Mesenchymal stem cell (in vitro differentiated cells and primary cell): ENCODE measurements around the gene RPS23.

Experiments
- DNase-seq: peaks from one replicate; pipeline ENCODE4 v3.0.0-alpha.2; 2013
- H2AFZ ChIP-seq: one replicate; pipeline ENCODE4 v1.6.1; 2013; ENCODE audit warnings: low read depth, mild to moderate bottlenecking, control low read depth, inconsistent platforms, low read length, moderate library complexity
- H2AK5ac ChIP-seq: 2 replicates; pipeline ENCODE4 v1.6.1; 2013; ENCODE audit warnings: low read length, moderate library complexity, mild to moderate bottlenecking, inconsistent platforms; ENCODE audit not compliant: severe bottlenecking
- H2BK120ac ChIP-seq: one replicate; pipeline ENCODE4 v1.6.1; 2013; ENCODE audit warnings: low read depth, mild to moderate bottlenecking, inconsistent platforms, low read length, moderate library complexity
- H2BK12ac ChIP-seq, 2 experiments: one replicate each; pipeline ENCODE4 v1.6.1; 2013; ENCODE audit warnings: inconsistent platforms in 2 of 2, low read length in 2 of 2, mild to moderate bottlenecking in 2 of 2, moderate library complexity in 2 of 2, control low read depth in 1 of 2
- H2BK15ac ChIP-seq: one replicate; pipeline ENCODE4 v1.6.1; 2013; ENCODE audit warnings: mild to moderate bottlenecking, low read depth, inconsistent platforms; ENCODE audit not compliant: poor library complexity, severe bottlenecking
- H2BK5ac ChIP-seq: 2 replicates; pipeline ENCODE4 v1.6.1; 2013; ENCODE audit warnings: low read depth, mild to moderate bottlenecking, low read length, control low read depth, inconsistent platforms; ENCODE audit not compliant: poor library complexity, severe bottlenecking
- H3K14ac ChIP-seq, 2 experiments: one replicate each; pipeline ENCODE4 v1.6.1; 2013; ENCODE audit warnings: inconsistent platforms in 2 of 2, low read length in 2 of 2, control low read depth in 1 of 2, mild to moderate bottlenecking in 1 of 2, moderate library complexity in 1 of 2
- H3K18ac ChIP-seq, 2 experiments: one replicate each; pipeline ENCODE4 v1.6.1; 2013; ENCODE audit warnings: inconsistent platforms in 2 of 2, low read length in 2 of 2, control low read depth in 1 of 2, low read depth in 1 of 2, mild to moderate bottlenecking in 1 of 2
- H3K23ac ChIP-seq, 2 experiments: one replicate each; pipeline ENCODE4 v1.6.1; 2013; ENCODE audit warnings: inconsistent platforms in 2 of 2, low read length in 2 of 2, mild to moderate bottlenecking in 2 of 2, moderate library complexity in 2 of 2, control low read depth in 1 of 2
- H3K27ac ChIP-seq: 2 replicates; pipeline ENCODE4 v1.5.1; 2013; ENCODE audit warnings: mild to moderate bottlenecking, moderate library complexity, low read length, control low read depth, inconsistent platforms; ENCODE audit not compliant: poor library complexity, severe bottlenecking
- H3K27me3 ChIP-seq, 2 experiments: 2 replicates each; pipeline versions ENCODE4 v1.6.1 to v1.7.0; 2013; ENCODE audit warnings: low read length in 2 of 2, mild to moderate bottlenecking in 2 of 2, moderate library complexity in 2 of 2, control low read depth in 1 of 2, inconsistent platforms in 1 of 2; ENCODE audit not compliant: control insufficient read depth in 1 of 2, insufficient read depth in 1 of 2
- H3K36me3 ChIP-seq, 2 experiments: 2 replicates each; pipeline versions ENCODE4 v1.6.1 to v1.7.0; 2013; ENCODE audit warnings: low read length in 2 of 2, control low read depth in 1 of 2, inconsistent platforms in 1 of 2, low read depth in 1 of 2, mild to moderate bottlenecking in 1 of 2; ENCODE audit not compliant: insufficient read depth in 2 of 2, control insufficient read depth in 1 of 2
- H3K4ac ChIP-seq, 2 experiments: one replicate each; pipeline ENCODE4 v1.6.1; 2013; ENCODE audit warnings: inconsistent platforms in 2 of 2, low read length in 2 of 2, mild to moderate bottlenecking in 2 of 2, moderate library complexity in 2 of 2, control low read depth in 1 of 2, low read depth in 1 of 2
- H3K4me1 ChIP-seq: 2 replicates; pipeline ENCODE4 v1.6.1; 2013; ENCODE audit warnings: low read depth, low read length, control low read depth; ENCODE audit not compliant: control insufficient read depth, insufficient read depth
- H3K4me2 ChIP-seq: 2 replicates; pipeline ENCODE4 v1.6.1; 2013; ENCODE audit warnings: low read length, mild to moderate bottlenecking, inconsistent platforms; ENCODE audit not compliant: poor library complexity, severe bottlenecking
- H3K4me3 ChIP-seq, 2 experiments: 2 replicates each; pipeline versions ENCODE4 v1.5.1 to v1.7.0; 2013; ENCODE audit warnings: low read length in 2 of 2, mild to moderate bottlenecking in 2 of 2, control low read depth in 1 of 2, low read depth in 1 of 2; ENCODE audit not compliant: insufficient read depth in 1 of 2
- H3K79me1 ChIP-seq: replicated peaks from 2 replicates; pipeline ENCODE4 v1.6.1; 2013; ENCODE audit warnings: mild to moderate bottlenecking, control low read depth, low read length, inconsistent platforms; ENCODE audit not compliant: poor library complexity, severe bottlenecking
- H3K9ac ChIP-seq: 2 replicates; pipeline ENCODE4 v1.7.0; 2013; ENCODE audit warnings: mild to moderate bottlenecking, low read length, moderate library complexity
- H3K9me3 ChIP-seq: 2 replicates; pipeline ENCODE4 v1.7.0; 2013; ENCODE audit warnings: mild to moderate bottlenecking, low read length; ENCODE audit not compliant: control insufficient read depth
- H4K8ac ChIP-seq: one replicate; pipeline ENCODE4 v1.6.1; 2013; ENCODE audit warnings: inconsistent platforms, mild to moderate bottlenecking, low read length, moderate library complexity
- H4K91ac ChIP-seq: one replicate; pipeline ENCODE4 v1.6.1; 2013; ENCODE audit warnings: mild to moderate bottlenecking, low read length, inconsistent platforms
- WGBS: methylation state at CpG from one replicate; pipeline ENCODE4 v1.1.7; 2013; ENCODE audit warnings: mixed read lengths; 5-methylcytosine and 5-hydroxymethylcytosine counted together

RPS23 gene

DNA sequence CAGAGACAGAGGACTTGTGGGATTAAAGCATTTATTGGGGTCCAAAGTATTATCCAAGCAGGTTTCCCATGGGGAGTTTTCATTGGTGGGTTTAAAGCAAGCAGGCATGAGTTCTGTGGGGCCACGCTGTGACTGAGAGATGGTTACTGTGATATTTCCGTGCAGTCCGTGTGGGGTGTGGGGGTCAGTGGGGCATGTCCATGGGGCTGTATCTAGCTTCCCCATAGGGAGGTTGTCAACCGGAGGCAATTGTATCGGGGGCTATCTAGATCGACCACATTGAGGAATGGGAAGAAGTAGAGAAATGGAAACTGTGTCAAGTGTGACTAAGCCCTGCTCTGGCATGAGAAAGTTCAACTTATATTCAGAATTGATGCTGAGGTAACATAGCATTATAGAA lies 7.1 kb upstream of the RPS23 start:
- H3K9me3 ChIP-seq = no peaks in the 10 kb centered on the region
- H3K27ac ChIP-seq = no peak overlapping the region
- H3K18ac ChIP-seq = no peak overlapping the region
- H3K14ac ChIP-seq = no peak overlapping the region
- no peak overlapping the region for H2BK120ac ChIP-seq
- H2BK12ac ChIP-seq = no peak overlapping the region
- no peak overlapping the region for H3K9ac ChIP-seq
- peaks cover 2% of the 10 kb centered on the region for H3K79me1 ChIP-seq
- H4K91ac ChIP-seq = no peak overlapping the region
- H3K4ac ChIP-seq = no peak overlapping the region
- no peak overlapping the region for H3K4me3 ChIP-seq
- H3K4me2 ChIP-seq = no peak overlapping the region
- no peak overlapping the region for H4K8ac ChIP-seq
- H2BK5ac ChIP-seq = no peak overlapping the region
- no peaks in the 10 kb centered on the region for H3K36me3 ChIP-seq
- DNase-seq = no peak
- no peaks in the 10 kb centered on the region for H3K4me1 ChIP-seq
- H2BK15ac ChIP-seq = no peak overlapping the region
- H3K23ac ChIP-seq = no peak overlapping the region
- no peak overlapping the region for H2AK5ac ChIP-seq
- no peak overlapping the region for H2AFZ ChIP-seq
- H3K27me3 ChIP-seq = no peaks in the 10 kb centered on the region
- WGBS = 95% methylated on average over 5 of the region's 6 CpGs

DNA sequence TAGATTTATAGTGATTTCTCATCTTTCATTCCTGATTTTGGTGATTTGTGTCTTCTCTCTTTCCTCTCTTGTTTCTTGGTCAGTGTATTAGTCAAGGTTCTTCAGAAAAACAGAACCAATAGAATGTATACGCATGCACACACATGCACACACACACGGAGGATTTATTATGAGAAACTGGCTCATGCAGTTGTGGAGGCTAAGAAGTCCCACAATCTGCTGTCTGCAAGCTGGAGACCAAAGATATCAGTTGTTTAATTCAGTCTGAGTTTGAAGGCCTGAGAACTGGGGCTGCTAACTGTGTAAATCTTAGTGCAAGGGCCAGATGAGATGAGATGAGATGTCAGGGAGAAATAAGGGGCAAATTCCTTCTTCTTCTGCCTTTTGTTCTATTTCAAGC lies 5.7 kb upstream of the RPS23 start:
- Histone ChIP-seq H3K36me3 (no peaks in the 10 kb centered on the region), H3K4me3 (no peak overlapping the region), H4K91ac (no peak overlapping the region), H3K4ac (no peak overlapping the region), H3K23ac (no peak overlapping the region), H3K79me1 (peaks cover 3% of the 10 kb centered on the region), H3K27me3 (no peaks in the 10 kb centered on the region), H3K18ac (no peak overlapping the region), H3K14ac (no peak overlapping the region), H2AK5ac (no peak overlapping the region), H3K9ac (no peak overlapping the region), H3K9me3 (no peaks in the 10 kb centered on the region), H2AFZ (no peak overlapping the region), H3K4me1 (peaks cover under 1% of the 10 kb centered on the region), H2BK5ac (no peak overlapping the region), H2BK12ac (no peak overlapping the region), H3K27ac (no peak overlapping the region), H2BK120ac (no peak overlapping the region), H2BK15ac (no peak overlapping the region), H4K8ac (no peak overlapping the region), H3K4me2 (no peak overlapping the region)
- no peak for DNase-seq
- 96% methylated on average over 2 of the region's 2 CpGs for WGBS

DNA sequence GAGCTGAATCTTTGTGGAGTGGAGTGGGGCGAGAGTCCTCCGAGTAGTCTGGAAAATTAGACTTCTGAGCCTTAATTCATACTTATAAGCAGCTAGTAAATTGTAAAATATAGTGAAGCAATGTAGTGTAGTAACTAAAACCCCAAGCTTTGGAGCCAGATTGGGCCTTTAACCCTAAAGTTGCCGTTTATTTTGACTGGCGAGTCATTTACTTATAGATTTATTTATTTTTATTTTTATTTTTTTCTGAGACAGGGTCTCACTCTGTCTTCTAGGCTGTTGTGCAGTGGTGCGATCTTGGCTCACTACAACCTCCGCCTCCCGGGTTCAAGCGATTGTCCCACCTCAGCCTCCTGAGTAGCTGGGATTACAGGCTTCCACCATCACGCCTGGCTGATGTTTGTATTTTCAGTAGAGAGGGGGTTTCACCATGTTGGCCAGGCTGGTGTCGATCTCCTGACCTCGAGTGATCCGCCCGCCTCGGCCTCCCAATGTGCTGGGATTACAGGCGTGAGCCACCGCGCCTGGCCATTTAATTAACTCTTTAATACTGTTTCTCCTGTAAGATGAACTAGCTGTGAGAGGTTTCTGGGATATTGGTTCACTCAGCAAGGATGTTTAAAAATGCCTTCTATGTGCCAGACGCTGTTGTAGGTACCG lies 687 bp upstream of the RPS23 start:
- Histone ChIP-seq H3K4me2 (peak overlapping the region; percentile 68), H3K27me3 (no peaks in the 10 kb centered on the region), H3K14ac (no peak overlapping the region), H3K18ac (no peak overlapping the region), H3K9ac (peak overlapping the region; percentile 99), H3K36me3 (peaks cover 14 to 31% of the 10 kb centered on the region in 2 experiments), H2BK120ac (no peak overlapping the region), H2BK5ac (no peak overlapping the region), H3K27ac (no peak overlapping the region), H2AFZ (no peak overlapping the region), H3K4ac (no peak overlapping the region), H2BK15ac (no peak overlapping the region), H3K23ac (no peak overlapping the region), H3K79me1 (peaks cover 10% of the 10 kb centered on the region), H3K4me1 (peaks cover 6% of the 10 kb centered on the region), H2AK5ac (no peak overlapping the region), H4K8ac (no peak overlapping the region), H4K91ac (no peak overlapping the region), H2BK12ac (no peak overlapping the region), H3K4me3 (peak overlapping the region in 1 of 2 experiments; percentile 97), H3K9me3 (no peaks in the 10 kb centered on the region)
- no peak for DNase-seq
- 88% methylated on average over 15 of the region's 19 CpGs for WGBS

DNA sequence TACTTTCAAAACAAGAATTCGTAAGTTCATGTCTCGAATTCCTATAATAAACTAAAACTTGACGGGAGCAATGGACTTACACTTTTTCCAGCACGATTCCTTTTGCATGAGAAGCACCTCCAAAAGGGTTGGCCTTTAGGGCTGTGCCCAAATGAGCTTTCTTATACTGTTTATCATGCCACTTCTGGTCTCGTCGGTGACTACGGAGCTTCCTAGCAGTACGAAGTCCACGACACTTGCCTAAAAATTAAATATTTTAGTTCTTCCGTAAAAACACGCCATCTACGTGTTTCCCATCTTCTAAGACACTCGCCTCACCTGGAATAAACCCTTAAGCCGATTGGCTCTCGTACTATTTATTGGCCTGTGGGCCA lies 554 bp downstream of the RPS23 start:
- Histone ChIP-seq H3K4me2 (peak overlapping the region; percentile 53), H3K14ac (peak overlapping the region in 1 of 2 experiments; percentile 55), H3K27me3 (no peaks in the 10 kb centered on the region), H2BK120ac (no peak overlapping the region), H3K36me3 (peaks cover 20 to 41% of the 10 kb centered on the region in 2 experiments), H2AFZ (no peak overlapping the region), H3K27ac (no peak overlapping the region), H3K9ac (peak overlapping the region; percentile 99), H4K91ac (no peak overlapping the region), H3K79me1 (peaks cover 14% of the 10 kb centered on the region), H3K4me1 (peaks cover 8% of the 10 kb centered on the region), H2BK12ac (no peak overlapping the region), H2BK15ac (no peak overlapping the region), H3K4me3 (peak overlapping the region; percentile 88 to 97), H3K9me3 (no peaks in the 10 kb centered on the region), H3K23ac (no peak overlapping the region), H2AK5ac (peak overlapping the region; percentile 3), H4K8ac (no peak overlapping the region), H2BK5ac (peak overlapping the region; percentile 83), H3K18ac (peak overlapping the region; percentile 78 to 98), H3K4ac (peak overlapping the region in 1 of 2 experiments; percentile 94)
- under 1% methylated on average over 15 of the region's 15 CpGs for WGBS
- DNase-seq = no peak
